ENCODE measurements around the gene SOCS6. TPM values are rescaled to one million over a fixed set of nuclear protein-coding genes. Genes with fewer than 3 reads are reported as not detected.

SOCS6 gene
- total RNA-seq, 3 donors from 2014 or later (not counting 1 experiment from before 2014, with no cell fraction given), result 2.5 to 8.1 (median 4.7) TPM

DNA sequence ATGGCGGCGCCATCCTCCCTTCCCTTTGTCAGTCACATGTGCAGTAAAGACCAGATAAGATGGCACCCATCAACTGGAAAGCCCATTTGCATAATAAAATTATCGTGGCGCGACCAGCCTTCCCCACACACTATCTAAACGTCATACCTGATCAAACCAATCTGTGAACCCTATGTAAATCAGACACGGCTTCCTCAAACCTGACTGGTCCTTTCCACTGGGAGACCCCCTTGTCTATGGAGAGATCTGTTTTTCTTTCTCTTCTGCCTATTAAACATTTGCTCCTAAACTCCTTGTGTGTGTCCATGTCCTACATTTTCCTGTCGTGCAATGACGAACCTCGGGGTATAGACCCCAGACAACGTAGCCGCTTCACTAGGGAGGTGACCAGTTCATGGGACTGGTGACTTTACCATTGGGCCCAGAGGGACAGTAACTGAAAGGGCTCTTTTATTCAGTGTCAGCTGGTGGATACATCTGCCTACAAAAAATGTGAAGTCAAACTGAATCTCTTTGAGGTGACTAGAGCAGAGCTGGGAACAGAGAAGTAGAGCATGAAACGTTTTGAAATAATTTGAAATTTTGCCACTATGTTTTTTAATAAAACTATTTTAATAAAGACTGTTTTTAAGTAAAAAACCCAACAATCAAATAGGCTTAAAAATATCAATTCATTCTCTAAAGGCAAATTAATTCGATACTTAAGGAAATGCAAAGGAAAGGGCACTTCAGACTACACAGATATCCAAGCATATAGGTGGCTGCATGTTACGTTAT is 87.5 kb downstream of the SOCS6 start:
- 97% methylated on average over 14 of the region's 15 CpGs for WGBS (ENCODE audit: insufficient coverage)
- H3K27ac Mint-ChIP-seq, result no peak overlapping the region
- Histone ChIP-seq H3K36me3 (ENCODE audit: control insufficient read depth, insufficient read depth, low read length) (no peaks in the 10 kb centered on the region), H3K4me1 (ENCODE audit: control insufficient read depth, insufficient read depth, low read length) (no peaks in the 10 kb centered on the region), H3K4me3 (ENCODE audit: low read length) (no peak overlapping the region), H3K9me3 (ENCODE audit: control insufficient read depth, insufficient read depth, low read length) (no peaks in the 10 kb centered on the region), H3K27me3 (ENCODE audit: control insufficient read depth, insufficient read depth, low read length) (no peaks in the 10 kb centered on the region), H3K27ac (ENCODE audit: low read length) (no peak overlapping the region)
- H3K9me3 Mint-ChIP-seq, result no peaks in the 10 kb centered on the region
- no peaks in the 10 kb centered on the region for H3K27me3 Mint-ChIP-seq (ENCODE audit: low read depth in 2 of 2)
- ATAC-seq (no peak), DNase-seq (no peak)
- no peak overlapping the region for H3K4me3 Mint-ChIP-seq
- H3K36me3 Mint-ChIP-seq, result no peaks in the 10 kb centered on the region
- no peaks in the 10 kb centered on the region for H3K4me1 Mint-ChIP-seq
- intact Hi-C loops (cut with micrococcal nuclease), result no loop called here
- TF ChIP-seq, protein P1, sequence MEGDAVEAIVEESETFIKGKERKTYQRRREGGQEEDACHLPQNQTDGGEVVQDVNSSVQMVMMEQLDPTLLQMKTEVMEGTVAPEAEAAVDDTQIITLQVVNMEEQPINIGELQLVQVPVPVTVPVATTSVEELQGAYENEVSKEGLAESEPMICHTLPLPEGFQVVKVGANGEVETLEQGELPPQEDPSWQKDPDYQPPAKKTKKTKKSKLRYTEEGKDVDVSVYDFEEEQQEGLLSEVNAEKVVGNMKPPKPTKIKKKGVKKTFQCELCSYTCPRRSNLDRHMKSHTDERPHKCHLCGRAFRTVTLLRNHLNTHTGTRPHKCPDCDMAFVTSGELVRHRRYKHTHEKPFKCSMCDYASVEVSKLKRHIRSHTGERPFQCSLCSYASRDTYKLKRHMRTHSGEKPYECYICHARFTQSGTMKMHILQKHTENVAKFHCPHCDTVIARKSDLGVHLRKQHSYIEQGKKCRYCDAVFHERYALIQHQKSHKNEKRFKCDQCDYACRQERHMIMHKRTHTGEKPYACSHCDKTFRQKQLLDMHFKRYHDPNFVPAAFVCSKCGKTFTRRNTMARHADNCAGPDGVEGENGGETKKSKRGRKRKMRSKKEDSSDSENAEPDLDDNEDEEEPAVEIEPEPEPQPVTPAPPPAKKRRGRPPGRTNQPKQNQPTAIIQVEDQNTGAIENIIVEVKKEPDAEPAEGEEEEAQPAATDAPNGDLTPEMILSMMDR (IDR thresholded peaks at IDR 0.05), result no peak

DNA sequence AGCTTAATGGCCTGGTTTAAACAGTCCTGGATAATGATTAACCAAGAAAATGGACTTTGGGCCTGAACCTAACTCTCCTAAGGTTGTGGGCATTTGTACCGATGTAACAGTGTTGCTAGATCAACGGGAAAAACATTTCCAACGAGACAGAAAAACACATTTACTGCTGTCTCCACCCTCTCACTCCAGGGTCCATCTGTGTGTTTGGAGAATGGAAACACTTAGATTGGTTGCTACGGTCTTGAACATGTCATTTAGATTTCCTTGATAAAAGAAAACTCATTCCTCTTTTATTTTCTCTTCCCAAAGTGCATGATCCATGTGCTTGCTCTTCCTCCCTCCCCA is 88.0 kb downstream of the SOCS6 start:
- no peaks in the 10 kb centered on the region for H3K36me3 ChIP-seq (ENCODE audit: control insufficient read depth, insufficient read depth, low read length)
- no peak overlapping the region for H3K4me3 ChIP-seq (ENCODE audit: low read length)
- no peak overlapping the region for H3K27ac ChIP-seq (ENCODE audit: low read length)
- no peak for DNase-seq
- WGBS (ENCODE audit: insufficient coverage), result 100% methylated on average over 3 of the region's 4 CpGs
- no peaks in the 10 kb centered on the region for H3K4me1 ChIP-seq (ENCODE audit: control insufficient read depth, insufficient read depth, low read length)
- no peak for ATAC-seq
- Mint-ChIP-seq H3K27me3 (ENCODE audit: low read depth in 2 of 2) (no peaks in the 10 kb centered on the region), H3K36me3 (no peaks in the 10 kb centered on the region), H3K4me1 (no peaks in the 10 kb centered on the region), H3K9me3 (no peaks in the 10 kb centered on the region), H3K27ac (no peak overlapping the region), H3K4me3 (no peak overlapping the region)
- no peaks in the 10 kb centered on the region for H3K9me3 ChIP-seq (ENCODE audit: control insufficient read depth, insufficient read depth, low read length)
- H3K27me3 ChIP-seq (ENCODE audit: control insufficient read depth, insufficient read depth, low read length), result no peaks in the 10 kb centered on the region
- TF ChIP-seq, protein P1 (IDR thresholded peaks at IDR 0.05), result no peak
- intact Hi-C loops (cut with micrococcal nuclease), result no loop called here

DNA sequence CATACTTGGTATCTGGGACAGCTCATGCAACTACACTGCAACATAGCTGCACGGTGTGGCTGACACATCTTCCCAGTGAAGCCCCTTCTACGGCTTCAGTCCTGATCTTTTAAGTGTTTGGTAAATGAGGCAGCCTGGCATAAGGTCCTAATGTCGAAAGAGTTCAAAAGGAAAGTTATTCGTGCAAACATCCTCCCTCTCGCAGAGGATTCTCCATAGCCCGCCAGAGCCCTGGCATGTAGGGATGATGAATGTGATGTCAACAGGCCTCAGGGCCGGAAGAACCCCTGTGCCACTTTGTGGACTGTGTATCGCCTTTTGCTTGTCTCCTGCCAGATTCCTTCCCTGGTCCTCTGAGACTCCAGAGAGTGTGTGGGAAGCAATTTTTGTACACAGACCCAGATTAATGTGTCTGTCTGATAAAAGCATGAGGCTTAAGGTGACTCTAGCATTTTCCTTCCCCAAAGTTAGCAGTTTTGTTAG is 88.5 kb downstream of the SOCS6 start:
- Mint-ChIP-seq H3K4me3 (no peak overlapping the region), H3K9me3 (no peaks in the 10 kb centered on the region), H3K4me1 (no peaks in the 10 kb centered on the region), H3K27me3 (ENCODE audit: low read depth in 2 of 2) (no peaks in the 10 kb centered on the region), H3K27ac (no peak overlapping the region), H3K36me3 (no peaks in the 10 kb centered on the region)
- 92% methylated on average over 8 of the region's 8 CpGs for WGBS (ENCODE audit: insufficient coverage)
- H3K4me1 ChIP-seq (ENCODE audit: control insufficient read depth, insufficient read depth, low read length), result no peaks in the 10 kb centered on the region
- no peak for DNase-seq
- H3K27me3 ChIP-seq (ENCODE audit: control insufficient read depth, insufficient read depth, low read length), result no peaks in the 10 kb centered on the region
- intact Hi-C loops (cut with micrococcal nuclease), result no loop called here
- H3K9me3 ChIP-seq (ENCODE audit: control insufficient read depth, insufficient read depth, low read length), result no peaks in the 10 kb centered on the region
- H3K4me3 ChIP-seq (ENCODE audit: low read length), result no peak overlapping the region
- no peak for ATAC-seq
- no peaks in the 10 kb centered on the region for H3K36me3 ChIP-seq (ENCODE audit: control insufficient read depth, insufficient read depth, low read length)
- TF ChIP-seq, protein P1 (IDR thresholded peaks at IDR 0.05), result no peak
- H3K27ac ChIP-seq (ENCODE audit: low read length), result no peak overlapping the region

Measured in natural killer cell (primary cell).